Epithelial cell of proximal tubule (primary cell): ENCODE measurements around the gene DDX23. TPM values are rescaled to one million over a fixed set of nuclear protein-coding genes. Genes with fewer than 3 reads are reported as not detected.
"Not testable (repeated sequence)": the region's sequence is repeated elsewhere in the genome, so short reads cannot be mapped to it uniquely, and the experiment has no call there.

ENCODE experiments used
- DNase-seq: peaks from one replicate; pipeline ENCODE4 v3.0.0-alpha.2; 2011; ENCODE audit warnings: low read depth
- H3K4me3 ChIP-seq: 2 replicates; pipeline ENCODE4 v1.5.1; 2011; ENCODE audit warnings: low read depth, mild to moderate bottlenecking, low read length
- CTCF ChIP-seq: conservative IDR thresholded peaks from 2 replicates; pipeline ENCODE4 v1.5.1; 2012; ENCODE audit warnings: low read depth, mild to moderate bottlenecking, low read length
- total RNA-seq: library from RNA; depleted of rRNA; stranded (reverse); fragments of >200 nt; gene quantifications from 2 replicates; pipeline ENCODE4 v1.2.3, GENCODE V29; 2015

The DDX23 gene
- total RNA-seq, 1 donor from 2014 or later: 84.0 TPM

- no peak overlapping the region for H3K4me3 ChIP-seq
- DNase-seq: no peak
- TF ChIP-seq CTCF: no peak
These were observed 2.5 kb upstream of the DDX23 start for GRCh38 chr12:48854488-48854887.

GRCh38 chr12:48852734-48853688 is 1.0 kb upstream of the DDX23 start:
- DNase-seq: peak; percentile 57
- peak; percentile 86 for TF ChIP-seq CTCF
- peak overlapping the region; percentile 75 for H3K4me3 ChIP-seq

- H3K4me3 ChIP-seq, DNase-seq: not testable (repeated sequence)
These were observed 9.9 kb downstream of the DDX23 start for GRCh38 chr12:48842021-48842420.

GRCh38 chr12:48838048-48838447 is 13.9 kb downstream of the DDX23 start:
- no peak for TF ChIP-seq CTCF
- DNase-seq: no peak
- no peak overlapping the region for H3K4me3 ChIP-seq

- DNase-seq: no peak
- no peak for TF ChIP-seq CTCF
- H3K4me3 ChIP-seq: no peak overlapping the region
These were observed 19.5 kb downstream of the DDX23 start for GRCh38 chr12:48832321-48833060.

GRCh38 chr12:48831257-48831656 is 20.7 kb downstream of the DDX23 start:
- H3K4me3 ChIP-seq: no peak overlapping the region
- no peak for TF ChIP-seq CTCF
- no peak for DNase-seq

GRCh38 chr12:48828841-48829575 is 23.0 kb downstream of the DDX23 start:
- no peak for TF ChIP-seq CTCF
- no peak overlapping the region for H3K4me3 ChIP-seq
- no peak for DNase-seq
